Frontal cortex (tissue), 4 donors: ENCODE data around the gene ANKRD36B. TPM values are rescaled to one million over a fixed set of nuclear protein-coding genes. Genes with fewer than 3 reads are reported as not detected.
A peak's percentile ranks its signal among the peaks of the same experiment; 100 is the strongest.
"Not testable (repeated sequence)": the region's sequence is repeated elsewhere in the genome, so short reads cannot be mapped to it uniquely, and the experiment has no call there.

Source experiments
- DNase-seq, 2 donors: peaks; one replicate each; pipeline ENCODE4 v3.0.0; 2012; ENCODE audit warnings: low spot score in 2 of 2
- FAIRE-seq: peaks from 2 replicates; lab custom pipeline; 2012; peaks lifted over from hg19 to GRCh38; lab: Jason Lieb, UNC
- total RNA-seq: library from RNA; depleted of rRNA; stranded (reverse); fragments of >200 nt; gene quantifications from one replicate; pipeline ENCODE4 v1.2.3, GENCODE V29; 2014
- donor health status: control.
- donor health status: control.
- donor health status: control.

ANKRD36B gene
- total RNA-seq: 540 TPM

DNA sequence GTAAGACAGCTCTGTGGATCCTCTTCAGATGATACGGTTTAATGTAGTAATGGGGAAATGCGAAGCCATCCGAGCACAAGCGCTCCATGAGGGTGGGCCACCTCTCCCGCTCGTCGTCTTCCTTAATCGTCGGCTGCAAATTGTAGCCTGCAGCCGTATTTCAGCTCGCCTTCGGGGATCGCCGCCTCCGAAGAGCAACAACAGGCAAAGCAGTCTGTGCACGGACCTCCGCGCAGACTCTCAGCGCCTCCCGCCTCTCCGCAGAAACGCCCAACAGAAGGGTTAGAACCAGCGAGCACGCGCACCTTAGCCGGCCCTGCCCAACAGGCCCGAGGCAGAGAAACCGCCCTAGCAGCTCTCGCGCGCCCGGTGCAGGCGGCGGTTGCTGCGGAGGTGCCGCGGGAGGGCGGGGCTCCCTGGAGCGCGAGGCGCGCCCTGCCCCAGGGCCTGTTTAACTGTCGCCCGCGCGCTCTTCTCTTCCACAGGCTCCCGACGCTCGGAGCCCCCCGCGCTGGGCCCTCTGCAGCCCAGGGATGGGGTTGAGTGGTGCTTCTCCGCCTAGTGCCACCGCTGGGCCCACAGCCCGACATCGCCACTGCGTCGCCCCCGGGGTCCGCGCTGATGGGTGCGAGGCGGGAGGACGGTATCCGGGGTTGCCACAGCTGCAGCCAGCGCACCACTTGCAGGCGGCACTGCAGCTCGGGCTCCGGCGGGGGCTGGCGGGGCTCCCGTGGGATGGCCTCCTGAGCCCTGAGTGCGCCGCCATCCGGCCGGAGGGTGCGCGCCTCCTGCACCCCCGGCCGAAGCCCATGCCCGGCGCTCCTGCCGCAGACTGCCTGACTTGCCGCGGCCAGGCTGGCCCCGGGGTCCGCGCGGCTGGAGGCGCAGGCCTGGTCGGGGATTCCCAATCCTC is at the start of gene ANKRD36B:
Gene ANKRD36B, minus strand, starts transcription at position 280 of the 913 bp plus-strand sequence. Its CDS starts 192 bp downstream, at position 88.
- not testable (repeated sequence) for FAIRE-seq
- peak in 1 of 2 donors; percentile 4 for DNase-seq

DNA sequence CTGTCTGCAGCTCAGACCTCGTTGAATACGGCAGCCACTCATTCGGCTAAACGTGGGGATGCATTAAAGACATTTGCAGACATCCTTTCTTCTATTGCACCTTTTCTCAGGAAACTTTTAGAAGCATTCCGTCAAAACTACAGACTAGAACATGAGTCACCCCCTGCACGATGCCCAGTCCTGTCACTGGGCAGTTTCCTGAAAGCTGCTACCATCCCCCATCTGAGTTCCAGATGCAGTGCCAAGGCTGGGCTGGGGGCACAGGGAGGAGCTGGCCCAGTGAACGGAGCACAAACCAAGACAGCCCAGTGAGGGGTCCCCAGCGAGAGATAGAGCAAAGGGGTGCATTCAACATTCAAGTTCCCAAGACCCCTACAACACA is 36.4 kb upstream of the ANKRD36B start:
- FAIRE-seq, DNase-seq: not testable (repeated sequence)

DNA sequence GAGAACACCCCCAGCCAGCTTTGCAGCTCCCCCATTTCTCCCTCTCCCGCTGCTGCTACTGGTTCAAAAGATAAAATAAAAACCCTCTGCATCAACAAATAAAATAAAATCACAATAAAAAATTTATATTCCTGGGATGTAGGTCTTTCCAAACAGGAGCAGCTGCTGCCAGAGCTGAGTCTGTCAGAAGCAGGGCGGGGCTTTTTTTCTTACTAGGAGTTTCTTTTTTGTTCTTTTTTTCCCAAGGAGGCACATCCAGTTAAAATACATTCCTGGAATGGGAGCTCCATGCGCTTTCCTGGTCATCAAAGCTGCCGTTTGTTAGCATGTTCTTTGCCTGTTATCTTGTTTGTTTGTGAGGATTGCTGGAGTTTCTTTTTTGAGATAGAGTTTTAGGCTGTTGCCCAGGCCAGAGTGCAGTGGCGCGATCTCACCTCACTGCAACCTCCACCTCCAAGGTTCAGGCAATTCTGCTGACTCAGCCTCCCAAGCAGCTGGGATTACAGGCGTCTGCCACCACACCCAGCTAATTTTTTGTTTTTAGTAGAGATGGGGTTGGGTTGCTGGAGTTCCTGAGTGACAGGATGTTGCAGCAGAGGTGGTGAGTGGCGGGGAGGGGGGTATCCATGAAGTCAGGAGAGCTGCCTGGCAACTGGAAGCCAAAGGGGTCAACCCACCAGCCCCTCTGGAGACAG is 35.8 kb upstream of the ANKRD36B start:
- FAIRE-seq, DNase-seq: not testable (repeated sequence)

DNA sequence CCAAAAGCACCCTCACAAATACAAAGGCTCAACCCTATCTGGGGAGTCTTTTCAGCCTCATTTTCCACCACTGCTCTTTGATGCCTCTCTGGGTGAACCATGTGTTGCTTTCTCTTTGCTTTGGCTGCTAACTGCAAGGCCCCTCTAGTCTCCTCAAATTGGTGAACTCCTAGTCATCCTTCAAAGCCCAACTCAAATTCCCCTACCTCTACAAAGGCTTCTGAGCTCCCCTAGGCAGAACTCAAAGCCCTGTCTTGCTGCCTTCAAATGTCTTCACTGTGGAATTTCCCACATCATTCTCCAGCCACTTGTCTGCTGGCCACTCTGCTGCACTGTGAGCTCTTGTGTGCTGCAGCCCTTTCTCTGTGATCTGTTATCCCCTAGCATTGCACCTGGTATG is 33.3 kb upstream of the ANKRD36B start:
- DNase-seq, FAIRE-seq: not testable (repeated sequence)

DNA sequence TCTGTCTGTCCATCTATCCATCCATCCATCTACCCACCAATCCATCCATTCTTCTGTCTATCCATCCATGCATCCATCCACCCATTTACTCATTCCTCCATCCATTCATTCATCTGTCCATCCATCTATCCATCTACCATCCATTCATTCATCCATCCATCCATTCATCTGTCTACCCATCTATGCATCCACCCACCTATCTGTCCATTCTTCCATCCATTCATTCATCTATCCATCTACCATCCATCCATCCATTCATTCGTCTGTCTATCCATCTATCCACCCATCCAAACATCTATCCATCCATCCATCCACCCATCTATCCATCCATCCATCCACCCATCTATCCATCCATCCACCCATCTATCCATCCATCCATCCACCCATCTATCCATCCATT is 30.8 kb upstream of the ANKRD36B start:
- FAIRE-seq, DNase-seq: not testable (repeated sequence)

DNA sequence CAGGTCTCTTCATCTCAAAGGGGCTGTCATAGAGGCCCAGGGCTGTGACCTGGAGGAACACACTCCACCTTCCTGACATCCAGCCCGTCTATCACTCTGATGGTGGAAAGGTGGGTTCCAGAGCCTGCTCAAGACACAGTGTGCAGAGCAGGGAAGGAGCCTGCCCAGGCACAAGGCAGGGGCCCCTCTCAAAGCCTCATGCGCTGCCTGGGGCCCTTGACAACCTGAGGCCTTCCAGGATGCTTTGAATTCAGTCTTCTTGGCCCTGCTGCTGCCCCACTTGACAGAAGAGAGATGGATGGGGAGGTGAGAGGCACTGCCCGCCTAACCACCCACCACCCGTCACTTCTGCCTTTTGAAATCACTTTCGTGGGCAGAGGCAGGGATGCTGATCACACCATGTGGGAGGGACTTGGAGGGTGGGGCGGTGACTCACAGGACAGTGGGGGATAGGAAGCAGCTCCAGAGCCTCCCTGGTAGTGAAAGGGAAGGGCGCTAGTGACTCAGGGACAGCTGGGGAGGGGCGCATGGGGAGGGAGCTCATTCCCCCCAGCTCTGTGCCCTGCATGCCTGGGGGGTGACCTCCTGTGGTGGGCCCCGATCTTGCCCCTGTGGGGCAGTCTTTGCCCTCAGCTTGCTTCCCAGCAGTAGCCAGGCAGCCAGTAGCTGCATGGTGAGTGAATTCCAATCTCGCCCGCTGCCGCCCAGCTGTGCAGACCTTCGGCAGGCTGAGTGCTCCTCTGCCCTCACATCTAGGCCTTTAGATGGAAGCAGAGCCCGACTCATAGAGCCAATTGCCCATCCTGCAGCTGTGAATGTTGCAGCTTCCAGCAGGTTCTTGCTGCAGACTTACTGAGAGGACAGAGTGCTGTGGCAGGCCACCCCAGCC is 29.5 kb upstream of the ANKRD36B start:
- FAIRE-seq, DNase-seq: not testable (repeated sequence)

DNA sequence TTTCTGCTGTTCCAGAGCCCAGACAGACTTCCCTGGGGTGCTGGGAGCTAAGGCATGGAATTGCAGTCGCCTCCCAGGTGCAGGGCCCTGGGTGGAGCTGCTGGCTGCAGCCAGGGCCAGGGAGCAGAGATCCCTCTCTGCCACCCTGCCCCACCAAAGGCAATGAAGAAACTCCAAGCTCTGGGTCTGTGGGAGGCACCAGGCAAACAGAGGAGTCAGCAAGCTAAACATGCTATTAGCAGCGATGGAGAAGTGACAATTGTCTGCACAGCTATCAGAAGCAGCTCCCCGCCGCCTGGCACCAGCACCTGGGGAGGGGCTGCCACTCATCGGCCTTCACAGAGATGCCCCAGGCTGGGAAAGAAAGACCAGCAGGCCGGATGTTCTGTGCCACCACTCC is 28.2 kb upstream of the ANKRD36B start:
- FAIRE-seq (no peak), DNase-seq (no peak)

DNA sequence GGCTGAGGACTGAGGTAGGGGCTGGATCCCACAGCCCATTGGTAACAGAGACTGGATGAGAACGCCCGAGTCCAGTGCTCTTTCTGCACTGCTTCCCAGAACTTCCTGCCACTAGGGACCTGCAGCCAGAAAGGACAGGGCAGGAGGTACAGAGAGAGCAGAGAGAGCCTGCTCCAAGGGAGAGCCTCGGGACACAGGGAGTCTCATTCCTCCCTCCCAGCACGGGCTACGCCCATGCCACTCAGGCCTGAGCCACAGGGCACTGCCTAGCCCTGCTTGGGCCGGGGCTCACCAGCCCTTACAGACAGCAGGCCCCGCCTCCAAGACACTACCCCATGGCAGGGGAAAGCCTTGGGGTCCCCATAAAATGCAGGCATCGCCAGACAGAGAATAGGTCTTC is 26.1 kb upstream of the ANKRD36B start:
- FAIRE-seq, DNase-seq: not testable (repeated sequence)

DNA sequence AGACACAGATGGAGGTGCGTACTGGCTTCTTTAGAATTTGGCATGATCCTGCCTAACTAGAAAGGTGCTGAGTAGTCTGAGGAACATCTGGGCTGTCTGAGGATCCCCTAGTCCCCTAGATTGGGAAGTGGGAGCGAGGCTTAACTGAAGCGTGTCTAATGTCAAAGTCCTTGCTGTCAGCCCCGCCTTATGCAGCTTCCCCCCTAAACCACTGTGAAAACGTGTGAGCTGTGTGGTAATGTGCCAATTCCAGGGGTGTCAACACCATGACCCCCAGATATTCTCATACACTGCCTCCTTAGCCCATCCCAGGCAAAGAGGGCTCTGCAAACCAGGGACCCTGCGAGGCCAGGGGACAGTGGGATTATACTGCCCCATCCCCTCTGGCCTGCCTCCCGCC is 22.2 kb upstream of the ANKRD36B start:
- not testable (repeated sequence) for DNase-seq, FAIRE-seq

DNA sequence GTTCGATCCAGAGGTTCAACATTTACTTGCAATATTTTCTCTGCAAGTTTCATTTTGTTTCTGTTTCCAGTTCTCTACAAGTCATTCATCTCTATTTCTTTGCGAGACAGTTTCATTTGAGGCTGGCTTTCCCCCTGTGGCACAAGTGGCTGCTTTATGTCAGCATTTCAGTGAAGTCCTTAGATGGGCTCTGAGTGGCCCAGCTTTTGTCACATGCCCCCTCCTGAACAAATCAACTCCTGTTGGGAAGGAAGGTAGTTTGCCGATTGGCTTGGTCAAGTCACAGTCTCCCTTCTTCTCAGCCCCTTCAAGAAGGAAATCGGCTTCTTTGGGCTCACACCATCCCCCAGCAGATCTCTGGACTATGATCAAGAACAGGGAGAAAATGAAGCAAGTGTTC is 19.1 kb upstream of the ANKRD36B start:
- DNase-seq, FAIRE-seq: not testable (repeated sequence)

DNA sequence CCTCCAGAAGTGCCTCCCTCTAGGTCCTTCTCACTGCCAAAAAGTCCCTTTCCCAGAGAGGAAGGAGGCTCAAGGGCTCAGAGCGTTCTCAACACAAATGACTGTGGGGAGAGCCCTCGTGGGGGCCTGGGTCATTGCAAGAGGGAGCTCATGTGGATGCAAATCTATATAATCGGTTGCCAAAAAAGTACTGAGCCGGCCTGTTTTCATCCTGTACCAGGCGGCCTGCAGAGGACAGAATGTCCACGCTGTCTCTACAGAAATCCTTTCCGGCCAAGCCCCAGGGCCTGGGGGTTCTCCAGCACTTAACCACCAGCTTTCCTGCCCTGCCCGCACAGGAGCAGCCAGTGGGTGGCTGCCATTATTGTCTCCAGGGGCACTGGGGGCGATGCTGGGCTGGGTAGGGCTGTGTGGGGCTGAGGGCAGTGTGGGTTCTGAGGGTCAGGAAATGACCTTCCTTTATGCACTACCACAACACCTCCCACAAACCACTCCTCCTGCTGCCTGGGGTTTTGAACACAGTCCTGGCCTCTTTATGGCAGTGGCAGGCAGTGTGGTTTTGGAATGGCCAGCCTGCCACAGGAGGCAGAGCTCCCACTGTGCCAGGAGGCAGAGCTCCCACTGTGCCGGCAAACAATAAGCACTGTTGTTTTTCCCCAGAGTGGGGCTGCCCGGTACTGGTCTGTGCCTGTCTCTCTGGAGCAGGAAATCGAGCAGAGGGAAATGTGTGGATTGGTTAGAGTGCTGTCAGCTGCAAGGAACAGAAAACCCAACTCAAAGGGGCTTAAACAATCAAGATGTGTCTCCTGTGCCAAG is 16.1 kb upstream of the ANKRD36B start:
- peak; percentile 85 for FAIRE-seq
- not testable (repeated sequence) for DNase-seq

DNA sequence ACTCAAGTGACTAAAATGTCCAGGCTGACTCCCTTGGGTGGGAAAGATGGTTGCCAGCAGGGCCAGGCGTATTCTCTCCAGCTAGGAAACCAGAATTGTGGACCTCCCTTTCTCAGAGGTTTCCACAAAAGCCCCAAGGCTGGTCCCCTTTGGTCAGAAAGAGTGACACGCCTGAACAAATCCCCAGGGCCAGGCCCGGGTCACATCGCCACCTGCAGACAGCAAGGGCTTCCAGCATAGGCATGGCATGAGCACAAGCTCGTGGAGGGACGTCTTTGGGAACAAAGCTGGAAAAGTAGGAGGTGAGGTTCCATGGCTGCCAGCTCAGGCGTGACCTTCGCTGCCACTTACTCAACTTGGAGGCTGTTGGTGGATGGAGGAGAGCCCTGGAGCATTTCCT is 15.4 kb upstream of the ANKRD36B start:
- DNase-seq: not testable (repeated sequence)

DNA sequence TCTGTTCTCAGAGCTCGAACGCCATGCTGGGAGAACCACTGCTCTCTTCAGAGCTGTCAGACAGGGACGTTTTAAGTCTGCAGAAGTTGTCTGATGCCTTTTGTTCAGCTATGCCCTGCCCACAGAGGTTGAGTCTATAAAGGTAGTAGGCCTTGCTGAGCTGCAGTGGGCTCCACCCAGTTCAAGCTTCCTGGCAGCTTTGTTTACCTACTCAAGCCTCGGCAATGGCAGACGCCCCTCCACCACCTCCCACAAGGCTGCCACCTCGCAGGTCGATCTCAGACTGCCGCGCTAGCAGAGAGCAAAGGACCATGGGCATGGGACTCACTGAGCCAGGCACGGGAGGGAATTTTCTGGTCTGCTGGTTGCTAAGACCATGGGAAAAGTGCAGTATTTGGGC is 11.9 kb upstream of the ANKRD36B start:
- not testable (repeated sequence) for FAIRE-seq, DNase-seq

More for the DNA sequence above, 15.4 kb upstream of the ANKRD36B start:
- not testable (repeated sequence) for FAIRE-seq

DNA sequence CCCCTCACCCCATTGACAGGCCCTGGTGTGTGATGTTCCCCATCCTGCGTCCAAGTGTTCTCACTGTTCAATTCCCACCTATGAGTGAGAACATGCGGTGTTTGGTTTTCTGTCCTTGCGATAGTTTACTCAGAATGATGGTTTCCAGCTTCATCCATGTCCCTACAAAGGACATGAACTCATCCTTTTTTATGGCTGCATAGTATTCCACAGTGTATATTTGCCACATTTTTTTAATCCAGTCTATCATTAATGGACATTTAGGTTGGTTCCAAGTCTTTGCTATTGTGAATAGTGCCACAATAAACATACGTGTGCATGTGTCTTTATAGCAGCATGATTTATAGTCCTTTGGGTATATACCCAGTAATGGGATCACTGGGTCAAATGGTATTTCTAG is 6.5 kb upstream of the ANKRD36B start:
- FAIRE-seq, DNase-seq: not testable (repeated sequence)

DNA sequence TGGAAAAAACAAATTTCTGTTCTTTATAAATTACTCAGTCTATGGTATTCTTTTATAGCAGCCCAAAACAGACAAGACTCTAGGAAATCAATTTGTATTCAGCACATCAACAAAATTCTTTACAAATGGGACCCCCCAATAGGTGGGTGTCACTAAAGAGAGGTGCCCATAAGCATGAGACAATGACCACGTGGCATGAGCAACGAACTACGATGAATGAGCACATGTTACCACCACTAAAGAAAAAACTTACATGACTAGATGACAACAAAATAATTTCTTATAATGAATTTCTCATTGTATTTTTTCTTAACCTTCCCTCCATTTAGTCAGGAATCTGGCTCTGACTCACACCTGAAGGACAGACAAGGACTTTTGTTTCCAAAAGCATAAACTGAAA is 3.8 kb upstream of the ANKRD36B start:
- DNase-seq, FAIRE-seq: not testable (repeated sequence)

DNA sequence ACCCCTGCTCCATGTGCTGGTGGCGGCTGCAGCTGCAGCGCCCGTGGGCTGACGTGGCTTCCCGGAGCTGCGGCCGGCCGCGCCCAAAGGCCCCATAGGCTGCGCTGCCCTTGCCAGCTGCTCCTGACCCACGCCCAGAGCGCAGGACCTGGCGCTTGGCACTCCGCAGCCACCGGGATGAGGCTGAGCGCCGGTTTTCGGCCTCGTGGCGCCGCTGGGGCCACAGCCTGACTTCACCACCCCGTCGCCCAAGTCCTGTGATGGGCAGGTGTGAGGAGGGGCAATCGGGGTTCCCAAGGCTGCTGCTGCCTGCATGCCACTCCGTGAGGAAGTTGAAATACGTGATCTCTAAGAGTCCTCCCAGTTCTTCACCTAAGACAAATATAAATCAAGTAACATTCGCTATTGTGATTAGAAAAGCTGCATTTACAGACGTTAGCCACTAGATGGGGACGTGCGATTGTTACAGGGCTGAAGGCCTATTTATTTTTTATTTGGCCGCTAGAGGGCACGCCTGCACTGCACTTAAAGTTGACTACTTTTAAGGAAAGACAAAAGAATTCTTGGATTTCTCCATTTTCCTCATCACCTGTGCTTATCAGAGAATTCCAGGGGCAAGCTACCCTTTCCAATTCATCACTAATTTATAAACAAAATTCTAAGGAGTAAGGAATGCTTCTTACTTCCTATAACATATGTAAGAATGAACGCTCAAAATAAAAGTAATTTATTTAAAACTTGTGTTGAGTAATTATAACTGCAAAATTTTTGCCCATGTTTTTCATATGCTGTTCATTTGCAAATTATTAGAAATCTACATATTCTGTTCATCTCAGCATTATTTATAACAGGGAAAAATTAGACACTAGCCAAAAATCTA is 1.1 kb upstream of the ANKRD36B start:
- FAIRE-seq (peak; percentile 39), DNase-seq (peak; percentile 27 to 41)

DNA sequence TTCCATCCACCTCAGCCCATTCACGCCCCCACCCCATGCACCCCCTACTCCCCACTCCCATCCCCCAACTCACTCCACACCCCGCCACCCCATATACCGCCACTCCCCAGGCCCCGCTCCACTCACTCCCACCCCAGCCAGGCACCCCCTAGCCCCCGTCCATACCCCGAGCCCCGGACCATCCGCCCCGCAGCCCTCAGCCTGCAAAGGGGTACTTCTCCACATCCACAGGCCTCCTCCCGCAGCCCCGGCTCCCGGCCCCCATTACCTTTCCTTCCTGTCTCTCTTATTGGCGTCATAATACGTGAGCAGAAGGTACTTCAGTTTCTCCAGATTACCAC is 450 bp downstream of the ANKRD36B start:
- not testable (repeated sequence) for FAIRE-seq, DNase-seq

DNA sequence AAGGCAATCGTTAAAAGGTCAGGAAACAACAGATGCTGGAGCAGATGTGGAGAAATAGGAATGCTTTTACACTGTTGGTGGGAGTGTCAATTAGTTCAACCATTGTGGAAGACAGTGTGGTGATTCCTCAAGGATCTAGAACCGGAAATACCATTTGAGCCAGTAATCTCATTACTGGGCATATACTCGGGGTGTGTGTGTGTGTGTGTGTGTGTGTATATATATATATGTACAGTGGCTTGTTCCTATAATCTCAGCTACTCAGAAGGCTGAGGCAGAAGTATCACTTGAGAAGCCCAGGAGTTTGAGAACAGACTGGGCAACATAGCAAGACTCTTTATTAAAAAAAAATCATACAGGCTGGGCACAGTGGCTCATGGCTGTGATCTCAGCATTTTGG is 24.0 kb downstream of the ANKRD36B start:
- FAIRE-seq, DNase-seq: not testable (repeated sequence)
